NCI-H446 (cell line): ENCODE results near the gene LCE1B.

Experiments used
- DNase-seq, 2 experiments: peaks; one replicate each; lab custom pipeline; 2025; lab: John Stamatoyannopoulos, UW

Gene LCE1B

GRCh38 chr1:152811671-152812070 lies at the start of gene LCE1B:
Gene LCE1B, plus strand, starts transcription at chr1:152811971. Its CDS starts 476 bp downstream, at chr1:152812447.
- DNase-seq: no peak

GRCh38 chr1:152768847-152769533 lies 42.8 kb upstream of the LCE1B start:
- DNase-seq: no peak

GRCh38 chr1:152770411-152770810 lies 41.4 kb upstream of the LCE1B start:
- DNase-seq: no peak

- DNase-seq: no peak
Observed at GRCh38 chr1:152774875-152775274, 36.9 kb upstream of the LCE1B start, which contains the start of gene LCE1F. Gene LCE1F, plus strand, starts transcription at chr1:152775140. Its CDS starts 1,232 bp downstream, at chr1:152776372.

- no peak for DNase-seq
Observed at GRCh38 chr1:152776361-152776760, 35.4 kb upstream of the LCE1B start.

GRCh38 chr1:152777510-152778137 lies 34.1 kb upstream of the LCE1B start:
- DNase-seq: peak in 1 of 2 experiments; percentile 17

- DNase-seq: no peak
Observed at GRCh38 chr1:152783095-152783494, 28.7 kb upstream of the LCE1B start.

- DNase-seq: no peak
Observed at GRCh38 chr1:152786077-152786476, 25.7 kb upstream of the LCE1B start, which contains the start of gene LCE1E. Gene LCE1E, plus strand, starts transcription at chr1:152786257. Its CDS starts 1,043 bp downstream, at chr1:152787300.

GRCh38 chr1:152795686-152796085 lies 16.1 kb upstream of the LCE1B start:
- DNase-seq: no peak

- DNase-seq: no peak
Observed at GRCh38 chr1:152796421-152796820, 15.3 kb upstream of the LCE1B start, which contains the start of gene LCE1D. Gene LCE1D, plus strand, starts transcription at chr1:152796721. Its CDS starts 1,074 bp downstream, at chr1:152797795.

- DNase-seq: no peak
Observed at GRCh38 chr1:152801333-152801732, 10.4 kb upstream of the LCE1B start.

- DNase-seq: no peak
Observed at GRCh38 chr1:152806576-152806975, 5.2 kb upstream of the LCE1B start, which contains the start of gene LCE1C. Gene LCE1C, minus strand, starts transcription at chr1:152806651. Its CDS starts 1,173 bp downstream, at chr1:152805478.

GRCh38 chr1:152811050-152811449 lies 721 bp upstream of the LCE1B start:
- no peak for DNase-seq

- DNase-seq: no peak
Observed at GRCh38 chr1:152817309-152817708, 5.5 kb downstream of the LCE1B start.

- no peak for DNase-seq
Observed at GRCh38 chr1:152823294-152823693, 11.5 kb downstream of the LCE1B start.

GRCh38 chr1:152824964-152825363 lies 13.2 kb downstream of the LCE1B start:
- DNase-seq: no peak

GRCh38 chr1:152827173-152827572 lies 15.4 kb downstream of the LCE1B start, which contains the start of gene LCE1A:
Gene LCE1A, plus strand, starts transcription at chr1:152827473. Its CDS starts 0 bp downstream, at chr1:152827473.
- DNase-seq: no peak

GRCh38 chr1:152836870-152837269 lies 25.1 kb downstream of the LCE1B start:
- DNase-seq: no peak

- no peak for DNase-seq
Observed at GRCh38 chr1:152842556-152842955, 30.8 kb downstream of the LCE1B start, which contains the start of gene LCE6A. Gene LCE6A, plus strand, starts transcription at chr1:152842856. Its CDS starts 665 bp downstream, at chr1:152843521.

- DNase-seq: no peak
Observed at GRCh38 chr1:152855661-152856060, 43.9 kb downstream of the LCE1B start.

- no peak for DNase-seq
Observed at GRCh38 chr1:152858062-152858461, 46.3 kb downstream of the LCE1B start.

GRCh38 chr1:152859696-152860095 lies 47.9 kb downstream of the LCE1B start, which contains the start of gene LCE7A:
Gene LCE7A, plus strand, starts transcription at chr1:152859996. Its CDS starts 702 bp downstream, at chr1:152860698.
- DNase-seq: no peak

- DNase-seq: no peak
Observed at GRCh38 chr1:152860129-152860528, 48.4 kb downstream of the LCE1B start.
